Measurements from ENCODE around the gene TMEM201. TPM values are rescaled to one million over a fixed set of nuclear protein-coding genes. Genes with fewer than 3 reads are reported as not detected.

The TMEM201 gene
- total and polyA plus RNA-seq, 2 donors (not counting 3 experiments of a cell fraction or from before 2014, with no cell fraction given), result 8.3 to 24.8 TPM

DNA sequence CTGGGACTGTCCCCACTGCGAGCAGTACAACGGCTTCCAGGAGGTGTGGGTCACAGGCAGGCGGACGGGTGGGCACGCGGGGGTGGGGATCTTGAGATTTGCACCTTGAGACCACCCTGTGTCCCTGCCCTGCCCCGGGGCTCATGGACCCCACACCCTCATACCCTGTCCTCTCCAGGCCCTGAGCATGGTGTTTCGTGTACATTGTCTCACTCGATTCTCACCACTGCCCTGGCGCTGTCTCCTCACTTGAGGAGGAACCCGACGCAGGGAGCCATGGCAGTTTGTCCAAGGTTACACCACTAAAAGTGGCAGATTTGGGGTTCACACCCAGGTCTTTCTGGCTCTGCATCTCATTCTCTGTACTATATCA, 7.2 kb downstream of the TMEM201 start:
- H3K4me1 ChIP-seq (ENCODE audit: control insufficient read depth, extremely low read depth, insufficient read depth, low read length), result peaks cover 12% of the 10 kb centered on the region
- H3K79me2 ChIP-seq (ENCODE audit: control insufficient read depth, insufficient read depth, low read length), result peaks cover 49% of the 10 kb centered on the region
- ChIA-PET CTCF (no interaction called here), POLR2A (no interaction called here)
- BruUV-seq (replicated peaks), result no TSS peak
- FAIRE-seq, result no peak
- no peak overlapping the region for H3K4me2 ChIP-seq (ENCODE audit: insufficient read depth, low read length)
- H3K36me3 ChIP-seq (ENCODE audit: control insufficient read depth in 2 of 2, extremely low read depth in 1 of 2, insufficient read depth in 2 of 2, low read length in 2 of 2), result peaks cover 0 to 14% of the 10 kb centered on the region in 2 experiments
- no peaks in the 10 kb centered on the region for H3K27me3 ChIP-seq (ENCODE audit: control insufficient read depth in 2 of 2, insufficient read depth in 2 of 2, low read length in 2 of 2)
- H4K20me1 ChIP-seq (replicated peaks; ENCODE audit: control insufficient read depth, extremely low read depth, insufficient read depth, low read length), result no peaks in the 10 kb centered on the region
- no peak for TF ChIP-seq EZH2 (IDR thresholded peaks at IDR 0.05; ENCODE audit: borderline replicate concordance, low read depth, low read length, severe bottlenecking)
- no peak overlapping the region for H3K4me3 ChIP-seq (replicated peaks in 1 of 3; ENCODE audit: insufficient read depth in 1 of 3, low read depth in 1 of 3, low read length in 3 of 3)
- intact Hi-C loops (cut with micrococcal nuclease), result no loop called here
- H3K9me1 ChIP-seq (replicated peaks; ENCODE audit: control insufficient read depth, extremely low read depth, insufficient read depth, low read length), result no peaks in the 10 kb centered on the region
- H3K9ac ChIP-seq (replicated peaks; ENCODE audit: extremely low read depth, insufficient read depth, low read length), result no peak overlapping the region
- H3K27ac ChIP-seq (ENCODE audit: insufficient read depth, low read depth, low read length), result no peak overlapping the region
- dilution Hi-C loops (cut with MboI; ENCODE audit: extremely low pct_ligation_motif_present, low sequenced_read_pairs), result no loop called here
- DNase-seq (ENCODE audit: low read depth, low spot score), result no peak
- H3K9me3 ChIP-seq (replicated peaks; ENCODE audit: control insufficient read depth, insufficient read depth, low read length), result no peaks in the 10 kb centered on the region
- no peak overlapping the region for H2AFZ ChIP-seq (ENCODE audit: low read depth, low read length)

DNA sequence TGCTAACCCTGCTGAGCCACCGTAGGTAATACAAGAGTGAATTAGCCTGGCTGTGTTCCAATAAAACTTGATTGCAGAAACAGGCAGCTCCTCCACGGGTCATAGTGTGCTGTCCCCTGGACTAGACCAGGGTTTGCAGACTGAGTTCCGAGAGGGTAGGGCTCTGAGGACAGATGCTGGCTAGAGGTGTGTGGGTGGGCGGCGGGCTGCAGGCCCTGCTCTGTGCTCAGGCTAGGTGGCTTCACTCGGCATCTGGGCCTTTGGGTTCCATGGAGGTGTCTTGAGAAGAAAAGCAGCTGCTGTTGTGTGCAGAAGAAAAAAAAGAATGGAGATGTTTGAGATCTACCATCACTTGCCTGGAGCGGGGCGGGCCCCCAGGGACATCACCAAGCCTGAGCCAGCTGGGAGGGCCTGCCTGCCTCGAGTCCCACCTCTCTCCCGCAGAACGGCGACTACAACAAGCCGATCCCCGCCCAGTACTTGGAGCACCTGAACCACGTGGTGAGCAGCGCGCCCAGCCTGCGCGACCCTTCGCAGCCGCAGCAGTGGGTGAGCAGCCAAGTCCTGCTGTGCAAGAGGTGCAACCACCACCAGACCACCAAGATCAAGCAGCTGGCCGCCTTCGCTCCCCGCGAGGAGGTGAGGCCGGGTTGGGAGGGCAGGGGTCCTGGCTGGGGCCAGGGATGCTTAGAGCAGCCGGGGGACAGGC, 7.9 kb downstream of the TMEM201 start:
- CTCF ChIA-PET, result no interaction called here
- POLR2A ChIA-PET, result no interaction called here

More for the DNA sequence above, 7.9 kb downstream of the TMEM201 start:
- Histone ChIP-seq H3K9me3 (replicated peaks; ENCODE audit: control insufficient read depth, insufficient read depth, low read length) (no peaks in the 10 kb centered on the region), H3K4me1 (ENCODE audit: control insufficient read depth, extremely low read depth, insufficient read depth, low read length) (peaks cover 12% of the 10 kb centered on the region), H3K9me1 (replicated peaks; ENCODE audit: control insufficient read depth, extremely low read depth, insufficient read depth, low read length) (no peaks in the 10 kb centered on the region), H2AFZ (ENCODE audit: low read depth, low read length) (no peak overlapping the region), H3K27me3 (ENCODE audit: control insufficient read depth in 2 of 2, insufficient read depth in 2 of 2, low read length in 2 of 2) (no peaks in the 10 kb centered on the region), H3K9ac (replicated peaks; ENCODE audit: extremely low read depth, insufficient read depth, low read length) (no peak overlapping the region), H3K79me2 (ENCODE audit: control insufficient read depth, insufficient read depth, low read length) (peaks cover 43% of the 10 kb centered on the region), H3K36me3 (ENCODE audit: control insufficient read depth in 2 of 2, extremely low read depth in 1 of 2, insufficient read depth in 2 of 2, low read length in 2 of 2) (peaks cover 0 to 20% of the 10 kb centered on the region in 2 experiments), H3K4me2 (ENCODE audit: insufficient read depth, low read length) (no peak overlapping the region), H4K20me1 (replicated peaks; ENCODE audit: control insufficient read depth, extremely low read depth, insufficient read depth, low read length) (no peaks in the 10 kb centered on the region), H3K4me3 (replicated peaks in 1 of 3; ENCODE audit: insufficient read depth in 1 of 3, low read depth in 1 of 3, low read length in 3 of 3) (no peak overlapping the region), H3K27ac (ENCODE audit: insufficient read depth, low read depth, low read length) (no peak overlapping the region)
- TF ChIP-seq GATA2 (IDR thresholded peaks at IDR 0.05; ENCODE audit: insufficient read depth, insufficient read length, low read depth, low read length) (no peak), MYC (IDR thresholded peaks at IDR 0.05; ENCODE audit: low read depth, low read length) (no peak), FOS (IDR thresholded peaks at IDR 0.05; ENCODE audit: borderline replicate concordance, insufficient read depth, low read length) (no peak), POLR2A (IDR thresholded peaks at IDR 0.05; ENCODE audit: low read depth, low read length) (no peak)
- TF ChIP-seq, protein P1, sequence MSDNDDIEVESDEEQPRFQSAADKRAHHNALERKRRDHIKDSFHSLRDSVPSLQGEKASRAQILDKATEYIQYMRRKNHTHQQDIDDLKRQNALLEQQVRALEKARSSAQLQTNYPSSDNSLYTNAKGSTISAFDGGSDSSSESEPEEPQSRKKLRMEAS (IDR thresholded peaks at IDR 0.05; ENCODE audit: insufficient read depth, insufficient read length), result no peak
- TF ChIP-seq, protein P2, sequence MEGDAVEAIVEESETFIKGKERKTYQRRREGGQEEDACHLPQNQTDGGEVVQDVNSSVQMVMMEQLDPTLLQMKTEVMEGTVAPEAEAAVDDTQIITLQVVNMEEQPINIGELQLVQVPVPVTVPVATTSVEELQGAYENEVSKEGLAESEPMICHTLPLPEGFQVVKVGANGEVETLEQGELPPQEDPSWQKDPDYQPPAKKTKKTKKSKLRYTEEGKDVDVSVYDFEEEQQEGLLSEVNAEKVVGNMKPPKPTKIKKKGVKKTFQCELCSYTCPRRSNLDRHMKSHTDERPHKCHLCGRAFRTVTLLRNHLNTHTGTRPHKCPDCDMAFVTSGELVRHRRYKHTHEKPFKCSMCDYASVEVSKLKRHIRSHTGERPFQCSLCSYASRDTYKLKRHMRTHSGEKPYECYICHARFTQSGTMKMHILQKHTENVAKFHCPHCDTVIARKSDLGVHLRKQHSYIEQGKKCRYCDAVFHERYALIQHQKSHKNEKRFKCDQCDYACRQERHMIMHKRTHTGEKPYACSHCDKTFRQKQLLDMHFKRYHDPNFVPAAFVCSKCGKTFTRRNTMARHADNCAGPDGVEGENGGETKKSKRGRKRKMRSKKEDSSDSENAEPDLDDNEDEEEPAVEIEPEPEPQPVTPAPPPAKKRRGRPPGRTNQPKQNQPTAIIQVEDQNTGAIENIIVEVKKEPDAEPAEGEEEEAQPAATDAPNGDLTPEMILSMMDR (IDR thresholded peaks at IDR 0.05; ENCODE audit: extremely low read depth in 1 of 2, insufficient read depth in 1 of 2, low read depth in 1 of 2, low read length in 2 of 2), result no peak
- FAIRE-seq (no peak), DNase-seq (ENCODE audit: low read depth, low spot score) (no peak)
- dilution Hi-C loops (cut with MboI; ENCODE audit: extremely low pct_ligation_motif_present, low sequenced_read_pairs) (no loop called here), intact Hi-C loops (cut with micrococcal nuclease) (no loop called here)
- BruUV-seq (replicated peaks), result no TSS peak
